ENCODE data around the gene CCDC9. TPM values are rescaled to one million over a fixed set of nuclear protein-coding genes. Genes with fewer than 3 reads are reported as not detected.

CCDC9 gene
- total and polyA plus RNA-seq, 2 of the 13 experiments (the other 11 are each of a cell fraction or from before 2014, with no cell fraction given), result 2.9 to 6.3 TPM

DNA sequence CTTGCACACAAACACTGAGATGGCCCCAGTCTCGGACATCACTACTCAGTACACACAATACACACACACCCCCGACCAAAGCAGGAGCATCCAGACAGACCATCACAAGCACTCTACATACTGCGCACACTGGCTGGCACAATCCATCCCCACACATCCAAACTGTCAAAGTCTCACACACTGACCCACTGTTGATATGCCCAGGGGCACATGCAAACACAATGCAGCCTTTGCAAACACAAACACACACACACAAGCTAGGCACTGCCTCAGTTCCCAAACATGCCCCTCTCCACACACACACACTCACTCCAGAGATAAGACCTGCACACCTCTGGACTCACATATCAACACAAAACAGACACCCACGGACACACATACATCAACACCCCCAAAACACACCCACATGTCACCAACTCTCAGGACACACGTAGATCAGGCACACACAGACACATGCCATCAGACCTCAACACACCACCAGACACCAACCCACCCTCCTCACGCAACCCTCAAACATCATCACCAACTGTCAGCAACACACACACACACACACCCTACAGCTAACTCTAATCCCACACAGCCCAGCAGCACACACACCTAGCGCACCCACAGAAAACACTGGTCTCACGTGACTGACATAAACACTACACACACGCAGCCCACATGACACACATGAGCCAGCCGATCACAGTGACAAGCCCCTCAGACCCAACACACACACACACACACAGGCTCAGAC, 27.2 kb upstream of the CCDC9 start (continued):
- TF ChIP-seq, protein P1, sequence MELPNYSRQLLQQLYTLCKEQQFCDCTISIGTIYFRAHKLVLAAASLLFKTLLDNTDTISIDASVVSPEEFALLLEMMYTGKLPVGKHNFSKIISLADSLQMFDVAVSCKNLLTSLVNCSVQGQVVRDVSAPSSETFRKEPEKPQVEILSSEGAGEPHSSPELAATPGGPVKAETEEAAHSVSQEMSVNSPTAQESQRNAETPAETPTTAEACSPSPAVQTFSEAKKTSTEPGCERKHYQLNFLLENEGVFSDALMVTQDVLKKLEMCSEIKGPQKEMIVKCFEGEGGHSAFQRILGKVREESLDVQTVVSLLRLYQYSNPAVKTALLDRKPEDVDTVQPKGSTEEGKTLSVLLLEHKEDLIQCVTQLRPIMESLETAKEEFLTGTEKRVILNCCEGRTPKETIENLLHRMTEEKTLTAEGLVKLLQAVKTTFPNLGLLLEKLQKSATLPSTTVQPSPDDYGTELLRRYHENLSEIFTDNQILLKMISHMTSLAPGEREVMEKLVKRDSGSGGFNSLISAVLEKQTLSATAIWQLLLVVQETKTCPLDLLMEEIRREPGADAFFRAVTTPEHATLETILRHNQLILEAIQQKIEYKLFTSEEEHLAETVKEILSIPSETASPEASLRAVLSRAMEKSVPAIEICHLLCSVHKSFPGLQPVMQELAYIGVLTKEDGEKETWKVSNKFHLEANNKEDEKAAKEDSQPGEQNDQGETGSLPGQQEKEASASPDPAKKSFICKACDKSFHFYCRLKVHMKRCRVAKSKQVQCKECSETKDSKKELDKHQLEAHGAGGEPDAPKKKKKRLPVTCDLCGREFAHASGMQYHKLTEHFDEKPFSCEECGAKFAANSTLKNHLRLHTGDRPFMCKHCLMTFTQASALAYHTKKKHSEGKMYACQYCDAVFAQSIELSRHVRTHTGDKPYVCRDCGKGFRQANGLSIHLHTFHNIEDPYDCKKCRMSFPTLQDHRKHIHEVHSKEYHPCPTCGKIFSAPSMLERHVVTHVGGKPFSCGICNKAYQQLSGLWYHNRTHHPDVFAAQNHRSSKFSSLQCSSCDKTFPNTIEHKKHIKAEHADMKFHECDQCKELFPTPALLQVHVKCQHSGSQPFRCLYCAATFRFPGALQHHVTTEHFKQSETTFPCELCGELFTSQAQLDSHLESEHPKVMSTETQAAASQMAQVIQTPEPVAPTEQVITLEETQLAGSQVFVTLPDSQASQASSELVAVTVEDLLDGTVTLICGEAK (IDR thresholded peaks at IDR 0.05), result 0 out of 2 replicates have a peak, but pooled peaks have one; percentile 2
- TF ChIP-seq, protein P1 (CRISPR knock-in tag; IDR thresholded peaks at IDR 0.05), result no peak
- TF ChIP-seq, protein P2, sequence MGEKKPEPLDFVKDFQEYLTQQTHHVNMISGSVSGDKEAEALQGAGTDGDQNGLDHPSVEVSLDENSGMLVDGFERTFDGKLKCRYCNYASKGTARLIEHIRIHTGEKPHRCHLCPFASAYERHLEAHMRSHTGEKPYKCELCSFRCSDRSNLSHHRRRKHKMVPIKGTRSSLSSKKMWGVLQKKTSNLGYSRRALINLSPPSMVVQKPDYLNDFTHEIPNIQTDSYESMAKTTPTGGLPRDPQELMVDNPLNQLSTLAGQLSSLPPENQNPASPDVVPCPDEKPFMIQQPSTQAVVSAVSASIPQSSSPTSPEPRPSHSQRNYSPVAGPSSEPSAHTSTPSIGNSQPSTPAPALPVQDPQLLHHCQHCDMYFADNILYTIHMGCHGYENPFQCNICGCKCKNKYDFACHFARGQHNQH (CRISPR knock-in tag; IDR thresholded peaks at IDR 0.05), result no peak
- TF ChIP-seq RAD51 (IDR thresholded peaks at IDR 0.05; ENCODE audit: borderline replicate concordance) (peak; percentile 53; the same call in 1 of the 2 replicates), BHLHE40 (IDR thresholded peaks at IDR 0.05; ENCODE audit: low read length) (peak; percentile 83), MAFG (CRISPR knock-in tag; IDR thresholded peaks at IDR 0.05) (0 out of 2 replicates have a peak, but pooled peaks have one; percentile 4)
- TF ChIP-seq, protein P3, sequence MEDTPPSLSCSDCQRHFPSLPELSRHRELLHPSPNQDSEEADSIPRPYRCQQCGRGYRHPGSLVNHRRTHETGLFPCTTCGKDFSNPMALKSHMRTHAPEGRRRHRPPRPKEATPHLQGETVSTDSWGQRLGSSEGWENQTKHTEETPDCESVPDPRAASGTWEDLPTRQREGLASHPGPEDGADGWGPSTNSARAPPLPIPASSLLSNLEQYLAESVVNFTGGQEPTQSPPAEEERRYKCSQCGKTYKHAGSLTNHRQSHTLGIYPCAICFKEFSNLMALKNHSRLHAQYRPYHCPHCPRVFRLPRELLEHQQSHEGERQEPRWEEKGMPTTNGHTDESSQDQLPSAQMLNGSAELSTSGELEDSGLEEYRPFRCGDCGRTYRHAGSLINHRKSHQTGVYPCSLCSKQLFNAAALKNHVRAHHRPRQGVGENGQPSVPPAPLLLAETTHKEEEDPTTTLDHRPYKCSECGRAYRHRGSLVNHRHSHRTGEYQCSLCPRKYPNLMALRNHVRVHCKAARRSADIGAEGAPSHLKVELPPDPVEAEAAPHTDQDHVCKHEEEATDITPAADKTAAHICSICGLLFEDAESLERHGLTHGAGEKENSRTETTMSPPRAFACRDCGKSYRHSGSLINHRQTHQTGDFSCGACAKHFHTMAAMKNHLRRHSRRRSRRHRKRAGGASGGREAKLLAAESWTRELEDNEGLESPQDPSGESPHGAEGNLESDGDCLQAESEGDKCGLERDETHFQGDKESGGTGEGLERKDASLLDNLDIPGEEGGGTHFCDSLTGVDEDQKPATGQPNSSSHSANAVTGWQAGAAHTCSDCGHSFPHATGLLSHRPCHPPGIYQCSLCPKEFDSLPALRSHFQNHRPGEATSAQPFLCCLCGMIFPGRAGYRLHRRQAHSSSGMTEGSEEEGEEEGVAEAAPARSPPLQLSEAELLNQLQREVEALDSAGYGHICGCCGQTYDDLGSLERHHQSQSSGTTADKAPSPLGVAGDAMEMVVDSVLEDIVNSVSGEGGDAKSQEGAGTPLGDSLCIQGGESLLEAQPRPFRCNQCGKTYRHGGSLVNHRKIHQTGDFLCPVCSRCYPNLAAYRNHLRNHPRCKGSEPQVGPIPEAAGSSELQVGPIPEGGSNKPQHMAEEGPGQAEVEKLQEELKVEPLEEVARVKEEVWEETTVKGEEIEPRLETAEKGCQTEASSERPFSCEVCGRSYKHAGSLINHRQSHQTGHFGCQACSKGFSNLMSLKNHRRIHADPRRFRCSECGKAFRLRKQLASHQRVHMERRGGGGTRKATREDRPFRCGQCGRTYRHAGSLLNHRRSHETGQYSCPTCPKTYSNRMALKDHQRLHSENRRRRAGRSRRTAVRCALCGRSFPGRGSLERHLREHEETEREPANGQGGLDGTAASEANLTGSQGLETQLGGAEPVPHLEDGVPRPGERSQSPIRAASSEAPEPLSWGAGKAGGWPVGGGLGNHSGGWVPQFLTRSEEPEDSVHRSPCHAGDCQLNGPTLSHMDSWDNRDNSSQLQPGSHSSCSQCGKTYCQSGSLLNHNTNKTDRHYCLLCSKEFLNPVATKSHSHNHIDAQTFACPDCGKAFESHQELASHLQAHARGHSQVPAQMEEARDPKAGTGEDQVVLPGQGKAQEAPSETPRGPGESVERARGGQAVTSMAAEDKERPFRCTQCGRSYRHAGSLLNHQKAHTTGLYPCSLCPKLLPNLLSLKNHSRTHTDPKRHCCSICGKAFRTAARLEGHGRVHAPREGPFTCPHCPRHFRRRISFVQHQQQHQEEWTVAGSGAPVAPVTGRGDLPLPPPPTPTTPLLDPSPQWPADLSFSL (CRISPR knock-in tag; IDR thresholded peaks at IDR 0.05), result peak; percentile 97
- TF ChIP-seq, protein P4, sequence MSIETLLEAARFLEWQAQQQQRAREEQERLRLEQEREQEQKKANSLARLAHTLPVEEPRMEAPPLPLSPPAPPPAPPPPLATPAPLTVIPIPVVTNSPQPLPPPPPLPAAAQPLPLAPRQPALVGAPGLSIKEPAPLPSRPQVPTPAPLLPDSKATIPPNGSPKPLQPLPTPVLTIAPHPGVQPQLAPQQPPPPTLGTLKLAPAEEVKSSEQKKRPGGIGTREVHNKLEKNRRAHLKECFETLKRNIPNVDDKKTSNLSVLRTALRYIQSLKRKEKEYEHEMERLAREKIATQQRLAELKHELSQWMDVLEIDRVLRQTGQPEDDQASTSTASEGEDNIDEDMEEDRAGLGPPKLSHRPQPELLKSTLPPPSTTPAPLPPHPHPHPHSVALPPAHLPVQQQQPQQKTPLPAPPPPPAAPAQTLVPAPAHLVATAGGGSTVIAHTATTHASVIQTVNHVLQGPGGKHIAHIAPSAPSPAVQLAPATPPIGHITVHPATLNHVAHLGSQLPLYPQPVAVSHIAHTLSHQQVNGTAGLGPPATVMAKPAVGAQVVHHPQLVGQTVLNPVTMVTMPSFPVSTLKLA (IDR thresholded peaks at IDR 0.05), result peak; percentile 38
